Measurements from ENCODE around the gene FAM107B. TPM values are rescaled to one million over a fixed set of nuclear protein-coding genes. Genes with fewer than 3 reads are reported as not detected.
"Not testable (repeated sequence)": the region's sequence is repeated elsewhere in the genome, so short reads cannot be mapped to it uniquely, and the experiment has no call there.

Gene FAM107B
- polyA plus RNA-seq (ENCODE audit: insufficient read length in 4 of 4): 100 to 1,000 TPM in 3 of 4 donors, 10 to 100 TPM in 1; 85.6 to 118 (median 114) TPM

DNA sequence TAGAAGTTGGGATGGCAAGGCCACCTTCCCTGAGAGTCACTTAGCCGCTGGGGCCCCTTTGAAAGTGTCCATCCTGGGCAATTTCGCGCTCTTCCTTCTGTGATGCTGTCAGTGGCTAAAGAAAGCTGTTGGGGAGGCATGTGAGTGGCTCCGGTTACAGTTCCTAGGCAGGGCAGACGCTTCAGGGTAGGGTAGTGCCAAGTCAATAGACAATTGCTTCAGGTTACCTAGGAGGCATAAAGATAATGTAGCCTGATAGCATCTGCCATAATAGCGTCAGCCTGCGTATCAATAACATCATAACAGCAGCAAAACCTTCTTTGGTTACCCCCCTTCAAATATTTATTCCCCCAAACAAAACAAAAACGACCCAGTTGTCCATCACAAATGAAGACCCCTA, at the start of gene FAM107B:
TSS of gene FAM107B (minus strand) at position 101 of the 400 bp plus-strand sequence. CDS start 234 bp downstream, outside the sequence.
- no peak for DNase-seq (ENCODE audit: low read depth in 4 of 4, low spot score in 3 of 4)

DNA sequence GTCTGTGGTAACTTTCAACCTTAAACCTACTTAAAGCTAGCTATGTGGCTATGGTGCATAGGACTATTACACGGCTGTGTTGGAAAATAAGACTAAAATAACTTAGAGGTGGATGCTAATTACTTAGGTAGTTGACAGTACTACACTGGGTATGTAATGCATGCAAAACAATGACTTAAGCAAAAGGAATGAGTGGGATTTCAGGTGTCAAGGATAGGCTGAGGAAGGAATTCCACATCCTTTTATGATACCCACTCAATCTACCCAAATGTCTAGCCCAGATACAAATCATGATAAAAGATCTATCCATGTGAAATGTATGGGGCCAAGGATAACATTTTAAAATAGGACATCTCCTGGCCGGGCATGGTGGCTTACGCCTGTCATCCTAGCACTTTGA, 49.3 kb upstream of the FAM107B start:
- DNase-seq (ENCODE audit: low read depth in 4 of 4, low spot score in 3 of 4): no peak

DNA sequence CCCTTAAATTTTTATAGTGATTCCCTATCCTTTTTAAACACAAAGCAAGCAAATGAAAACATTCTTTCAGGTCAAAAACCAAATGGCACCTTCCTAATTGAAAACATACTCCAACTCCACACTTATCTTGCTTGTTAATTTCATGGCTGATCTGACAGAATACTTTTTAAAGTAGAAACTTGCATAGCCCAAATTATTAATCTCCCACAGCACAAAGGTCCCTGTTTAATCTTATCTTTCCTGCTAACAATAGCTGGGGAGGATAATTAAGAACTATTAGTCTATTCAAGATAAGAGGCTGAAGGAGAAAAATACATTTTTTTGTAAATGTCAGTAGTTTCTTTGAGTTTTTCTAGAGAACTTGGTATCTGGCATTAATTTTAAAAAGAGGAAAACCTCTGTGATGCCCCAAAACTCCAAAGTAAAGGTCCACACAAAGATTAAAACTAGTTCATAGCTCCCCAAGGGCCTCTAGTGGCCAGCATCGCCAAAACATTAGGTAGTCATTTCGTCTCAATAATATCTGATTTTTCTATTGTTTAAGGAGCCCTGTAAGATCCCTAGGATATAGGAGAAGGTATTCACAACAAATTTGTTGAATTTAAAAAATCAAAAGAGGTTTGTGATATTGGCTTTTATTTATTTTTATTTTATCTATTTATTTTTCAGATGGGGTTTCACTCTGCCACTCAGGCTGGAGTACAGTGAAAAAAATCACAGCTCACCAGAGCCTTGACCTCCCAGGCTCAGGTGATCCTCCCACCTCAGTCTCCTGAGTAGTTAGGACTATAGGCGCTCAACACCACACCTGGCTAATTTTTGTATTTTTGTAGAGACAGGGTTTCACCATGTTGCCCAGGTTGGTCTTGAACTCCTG, 48.4 kb upstream of the FAM107B start:
- no peak for DNase-seq (ENCODE audit: low read depth in 4 of 4, low spot score in 3 of 4)

DNA sequence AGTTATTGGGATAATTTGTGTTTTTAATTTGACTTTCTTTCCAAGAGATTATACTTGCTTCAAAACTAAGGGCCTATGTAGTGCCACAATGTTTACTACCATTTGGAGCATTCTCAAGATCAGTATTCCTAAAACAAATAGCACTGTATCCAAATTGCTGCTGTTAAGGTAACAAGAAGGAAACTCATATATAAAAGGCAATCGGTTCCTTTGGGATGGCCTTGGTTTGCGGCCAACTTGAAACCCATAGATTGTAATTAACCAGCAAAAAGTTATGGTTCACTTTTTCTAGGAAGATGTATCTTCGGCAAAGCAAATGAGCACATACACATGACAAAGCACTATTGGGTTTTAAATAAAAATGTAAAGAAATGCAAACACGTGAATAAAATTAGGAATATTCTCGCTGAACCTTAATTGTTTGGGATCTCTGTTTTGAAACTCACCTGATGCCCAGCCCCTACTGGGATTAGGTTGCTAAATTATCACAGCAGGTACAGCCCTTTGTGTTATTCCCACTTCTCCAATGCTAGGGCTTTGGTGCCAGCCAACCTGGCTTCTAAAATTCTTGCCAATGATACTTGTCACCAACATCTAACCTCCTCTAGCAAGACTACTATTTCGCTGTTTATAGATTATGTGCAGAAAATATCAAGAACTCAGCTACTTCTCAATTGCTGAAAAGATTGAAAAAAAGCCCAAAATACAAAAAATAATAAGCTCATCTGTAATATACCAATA, 47.1 kb upstream of the FAM107B start:
- no peak for DNase-seq (ENCODE audit: low read depth in 4 of 4, low spot score in 3 of 4)

DNA sequence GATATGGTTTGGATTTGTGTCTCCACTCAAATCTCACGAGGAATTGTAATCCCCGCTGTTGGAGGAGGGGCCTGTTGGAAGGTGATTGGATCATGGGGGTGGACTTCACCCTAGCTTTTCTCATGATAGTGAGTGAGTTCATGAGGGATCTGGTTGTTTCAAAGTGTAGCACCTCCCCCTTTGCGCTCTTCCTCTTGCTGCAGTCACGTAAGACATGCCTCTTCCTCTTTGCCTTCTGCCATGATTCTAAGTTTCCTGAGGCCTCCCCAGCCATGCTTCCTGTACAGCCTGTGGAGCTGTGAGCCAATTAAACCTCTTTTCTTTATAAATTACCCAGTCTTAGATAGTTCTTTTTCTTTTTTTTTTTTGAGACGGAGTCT, 46.1 kb upstream of the FAM107B start:
- no peak for DNase-seq (ENCODE audit: low read depth in 4 of 4, low spot score in 3 of 4)

DNA sequence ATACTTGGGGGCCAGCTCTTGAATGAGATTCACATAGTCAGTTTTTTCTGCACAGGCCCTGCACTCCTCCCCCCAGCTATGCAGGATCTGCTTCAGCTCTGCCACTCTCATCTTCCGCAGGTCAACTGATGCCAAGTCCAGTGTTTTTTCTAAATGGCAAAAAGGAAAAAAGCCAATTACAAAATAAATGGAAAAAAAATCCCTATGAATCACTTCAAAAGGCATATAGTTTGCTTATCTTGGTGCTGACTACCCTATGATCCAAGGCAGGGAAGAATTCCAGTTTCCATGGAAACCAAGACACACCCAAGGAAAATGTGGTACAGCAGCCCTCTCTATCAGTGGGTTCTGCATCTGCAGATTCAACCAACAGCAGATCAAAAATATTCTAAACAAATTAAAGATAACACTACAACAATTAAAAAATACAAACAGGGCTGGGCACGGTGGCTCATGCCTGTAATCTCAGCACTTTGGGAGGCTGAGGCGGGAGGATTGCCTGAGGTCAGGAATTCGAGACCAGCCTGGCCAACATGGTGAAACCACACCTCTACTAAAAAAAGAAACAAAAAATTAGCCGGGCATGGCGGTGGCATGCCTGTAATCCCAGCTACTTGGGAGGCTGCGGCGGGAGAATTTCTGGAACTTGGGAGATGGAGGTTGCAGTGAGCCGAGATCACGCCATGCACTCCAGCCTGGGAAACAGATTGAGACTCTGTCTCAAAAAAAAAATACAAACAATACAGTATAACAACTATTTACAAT, 45.5 kb upstream of the FAM107B start:
- no peak for DNase-seq (ENCODE audit: low read depth in 4 of 4, low spot score in 3 of 4)

DNA sequence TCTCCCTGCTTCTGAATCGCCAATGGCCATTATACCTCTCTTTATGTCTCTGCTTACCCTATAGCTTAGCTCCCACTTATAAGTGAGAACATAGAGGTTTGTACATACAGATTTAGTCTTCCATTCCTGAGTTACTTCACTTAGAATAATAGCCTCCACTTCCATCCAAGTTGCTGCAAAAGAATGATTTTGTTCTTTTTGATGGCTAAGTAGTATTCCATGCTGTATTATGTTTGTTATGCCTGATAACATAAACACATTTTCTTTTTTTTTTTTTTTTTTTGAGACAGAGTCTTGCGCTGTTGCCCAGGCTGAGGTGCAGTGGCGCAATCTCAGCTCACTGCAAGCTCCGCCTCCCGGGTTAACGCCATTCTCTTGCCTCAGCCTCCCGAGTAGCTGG, 42.0 kb upstream of the FAM107B start:
- DNase-seq (ENCODE audit: low read depth in 4 of 4, low spot score in 3 of 4): not testable (repeated sequence)

DNA sequence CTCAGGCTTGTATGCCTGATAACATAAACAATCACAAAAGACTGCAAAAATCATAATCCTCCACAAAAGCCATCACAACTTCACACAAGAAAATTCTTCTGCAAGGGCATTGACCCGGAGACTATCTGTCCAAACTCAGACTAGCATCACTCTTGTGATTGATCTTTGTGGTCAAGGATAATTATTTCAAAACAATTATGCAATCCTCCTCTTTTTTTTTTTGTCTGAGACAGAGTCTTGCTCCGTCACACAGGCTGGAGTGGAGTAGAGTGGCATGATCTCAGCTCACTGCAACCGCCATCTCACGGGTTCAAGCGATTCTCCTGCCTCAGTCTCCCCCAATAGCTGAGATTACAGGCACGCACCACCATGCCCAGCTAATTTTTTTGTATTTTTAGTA, 41.0 kb upstream of the FAM107B start:
- no peak for DNase-seq (ENCODE audit: low read depth in 4 of 4, low spot score in 3 of 4)

DNA sequence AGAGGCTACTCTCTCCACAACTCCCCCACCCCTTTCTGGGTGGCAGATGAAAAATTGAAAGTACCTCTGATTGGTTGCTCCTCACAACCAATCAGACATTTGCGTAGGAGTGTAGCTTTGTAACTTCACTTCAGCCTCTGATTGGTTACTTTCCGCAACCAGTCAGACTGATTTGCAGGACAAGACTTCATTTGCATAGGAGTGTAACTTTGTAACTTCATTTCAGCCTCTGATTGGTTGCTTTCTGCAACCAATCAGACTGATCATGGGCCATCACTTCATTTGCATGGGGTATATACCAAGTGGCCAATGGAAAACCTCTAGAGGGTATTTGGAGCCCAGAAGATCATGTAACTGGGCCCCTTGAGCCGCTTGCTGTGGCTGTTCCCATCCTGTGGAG, 37.6 kb upstream of the FAM107B start:
- DNase-seq (ENCODE audit: low read depth in 4 of 4, low spot score in 3 of 4): no peak

DNA sequence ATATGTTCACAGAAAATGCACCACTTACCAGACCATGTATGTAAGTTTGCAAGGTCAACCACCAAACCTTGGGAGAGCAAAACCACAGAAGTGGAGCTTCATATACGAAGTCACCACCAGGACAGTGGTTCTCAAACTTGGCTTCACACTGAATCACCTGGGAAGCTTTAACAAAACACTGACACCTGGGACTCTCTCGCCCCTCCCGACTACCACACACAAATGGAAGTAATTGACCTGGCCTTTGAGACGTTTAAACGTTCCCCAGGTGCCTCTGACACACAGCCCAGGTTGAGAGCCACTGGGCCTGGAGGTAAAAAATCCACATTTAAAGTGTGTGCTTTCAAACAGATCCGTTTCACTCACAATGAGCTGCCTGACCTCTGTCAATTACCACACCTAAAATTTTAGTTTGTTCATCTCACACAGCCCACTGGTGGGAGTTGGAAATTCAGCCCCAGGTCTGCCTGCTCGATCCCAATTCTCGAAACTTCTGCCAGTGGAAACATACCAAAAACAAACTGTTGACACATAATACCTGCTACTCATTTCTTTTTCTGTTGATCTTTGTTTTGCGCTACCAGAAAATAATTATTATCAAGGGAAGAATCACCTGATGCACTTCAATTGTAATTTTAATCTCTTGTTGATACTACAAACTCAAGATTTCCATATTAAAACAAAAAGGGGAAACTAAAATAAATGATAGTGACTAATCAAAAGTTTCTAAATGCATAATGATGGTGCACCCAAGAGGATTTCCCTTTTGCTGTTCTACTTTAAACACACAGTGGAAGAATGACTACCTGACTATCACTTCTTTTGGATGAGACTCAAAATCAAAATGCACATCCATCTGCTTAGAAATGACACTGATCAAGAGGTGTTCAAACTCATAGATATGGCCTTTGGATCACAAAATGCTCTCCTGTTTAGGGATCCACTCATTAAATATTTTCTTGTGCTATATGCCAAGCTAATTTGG, 36.6 kb upstream of the FAM107B start:
- DNase-seq (ENCODE audit: low read depth in 4 of 4, low spot score in 3 of 4): no peak

DNA sequence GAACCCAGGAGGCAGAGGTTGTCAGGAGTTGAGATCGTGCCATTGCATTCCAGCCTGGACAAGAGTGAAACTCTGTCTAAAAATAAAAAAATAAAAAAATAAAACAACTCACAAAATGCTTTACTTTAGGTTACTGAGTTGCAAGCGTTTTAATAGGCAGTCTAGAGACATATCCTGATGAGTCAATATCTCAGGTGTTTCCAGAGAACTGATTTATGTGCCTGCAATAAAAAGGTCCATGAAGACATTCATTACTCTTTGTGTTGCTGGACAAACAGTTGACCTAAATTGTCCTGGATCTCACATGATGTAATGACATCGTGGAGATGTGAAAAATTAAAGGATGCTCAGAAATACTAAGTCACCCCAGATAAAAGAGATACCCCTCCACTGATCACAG, 31.6 kb upstream of the FAM107B start:
- DNase-seq (ENCODE audit: low read depth in 4 of 4, low spot score in 3 of 4): no peak

DNA sequence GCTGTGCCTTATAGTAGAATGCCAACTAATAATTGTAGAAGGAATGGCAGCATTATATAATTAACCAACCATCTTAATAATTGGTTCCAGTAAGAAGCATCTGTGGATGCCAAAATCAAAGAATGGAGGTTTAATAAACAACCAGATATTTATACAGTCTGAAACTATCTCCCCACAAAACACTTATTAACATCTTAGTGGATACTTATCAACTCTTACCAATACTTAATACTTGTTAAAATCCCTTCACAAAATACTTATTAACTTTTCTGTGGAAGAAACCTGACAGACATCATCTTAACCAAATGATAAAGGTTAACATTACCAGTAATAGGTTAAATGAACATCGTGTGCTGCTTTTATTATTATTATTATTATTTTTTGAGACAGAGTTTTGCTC, 29.1 kb upstream of the FAM107B start:
- no peak for DNase-seq (ENCODE audit: low read depth in 4 of 4, low spot score in 3 of 4)

DNA sequence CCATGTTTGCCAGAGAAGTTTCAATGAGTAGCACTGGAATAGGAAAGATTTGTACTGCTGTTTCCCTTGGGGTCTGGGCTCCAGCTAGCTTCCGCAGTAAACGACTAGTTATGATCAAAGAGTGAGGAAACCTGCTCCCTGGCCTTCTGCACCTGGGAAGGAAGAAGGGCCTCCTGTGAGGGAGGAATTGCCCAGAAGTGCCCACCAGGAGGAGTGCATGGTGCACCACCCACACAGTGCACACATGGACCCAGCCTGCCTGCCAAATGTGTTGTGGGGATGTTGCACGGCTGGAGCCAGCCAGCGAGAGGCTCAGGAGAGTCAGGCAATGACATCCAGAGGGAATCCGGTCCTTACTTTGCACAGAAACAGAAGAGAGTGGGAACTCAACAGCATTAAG, 27.0 kb upstream of the FAM107B start:
- no peak for DNase-seq (ENCODE audit: low read depth in 4 of 4, low spot score in 3 of 4)

DNA sequence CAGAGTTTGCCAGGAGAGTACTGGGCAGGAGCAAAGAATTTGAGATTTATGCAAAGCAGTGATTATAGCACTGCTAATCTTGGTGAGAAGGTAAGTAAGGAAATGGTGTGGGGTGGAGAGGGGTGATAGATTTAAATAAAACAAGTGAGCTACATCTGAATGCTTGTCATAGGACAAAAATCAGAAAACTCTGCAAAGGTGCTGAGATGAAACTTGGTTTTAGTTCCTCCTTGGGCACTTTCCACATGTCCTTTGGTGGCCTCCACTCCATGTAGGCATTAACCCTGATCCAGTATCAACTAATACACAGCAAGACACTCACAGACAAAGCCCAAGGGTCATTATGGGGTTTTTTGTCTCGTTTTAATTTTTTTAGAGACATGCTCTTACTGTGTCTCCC, 25.7 kb upstream of the FAM107B start:
- DNase-seq (ENCODE audit: low read depth in 4 of 4, low spot score in 3 of 4): no peak

DNA sequence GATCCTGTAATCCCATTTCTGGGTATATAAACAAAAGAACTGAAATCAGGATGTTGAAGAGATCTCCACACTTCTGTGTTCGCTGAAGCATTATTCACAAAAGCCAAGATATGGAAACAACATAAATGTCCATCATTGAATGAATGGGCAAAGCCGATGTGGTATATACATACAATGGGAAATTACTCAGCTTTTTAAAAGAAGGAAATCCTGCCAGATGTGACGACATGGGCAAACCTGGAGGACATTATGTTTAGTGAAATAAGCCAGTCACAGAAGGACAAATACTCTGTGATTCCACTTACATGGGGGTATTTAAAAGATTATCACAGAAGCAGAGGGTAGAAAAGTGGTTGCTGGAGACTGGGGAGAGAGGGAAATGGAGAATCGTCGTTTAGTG, 23.9 kb upstream of the FAM107B start:
- DNase-seq (ENCODE audit: low read depth in 4 of 4, low spot score in 3 of 4): no peak

DNA sequence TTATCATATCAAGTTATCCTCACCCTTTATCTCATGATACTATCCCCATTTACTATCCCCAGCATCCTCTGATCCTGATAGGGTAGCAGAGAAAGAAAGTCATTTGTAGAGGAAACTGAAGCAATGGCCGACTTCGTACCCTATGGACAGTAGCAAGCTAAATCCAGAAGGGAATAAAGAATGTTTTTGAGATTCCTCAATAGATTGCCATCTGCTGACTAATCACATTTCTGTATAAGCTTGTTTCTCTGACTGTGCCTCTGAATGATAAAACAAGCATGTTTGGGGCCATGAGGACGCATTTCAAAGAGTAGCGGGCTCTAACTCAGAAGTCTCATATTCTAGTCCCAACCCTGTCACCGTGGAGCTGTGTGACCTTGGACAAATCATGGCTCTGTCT, 13.2 kb upstream of the FAM107B start:
- no peak for DNase-seq (ENCODE audit: low read depth in 4 of 4, low spot score in 3 of 4)

DNA sequence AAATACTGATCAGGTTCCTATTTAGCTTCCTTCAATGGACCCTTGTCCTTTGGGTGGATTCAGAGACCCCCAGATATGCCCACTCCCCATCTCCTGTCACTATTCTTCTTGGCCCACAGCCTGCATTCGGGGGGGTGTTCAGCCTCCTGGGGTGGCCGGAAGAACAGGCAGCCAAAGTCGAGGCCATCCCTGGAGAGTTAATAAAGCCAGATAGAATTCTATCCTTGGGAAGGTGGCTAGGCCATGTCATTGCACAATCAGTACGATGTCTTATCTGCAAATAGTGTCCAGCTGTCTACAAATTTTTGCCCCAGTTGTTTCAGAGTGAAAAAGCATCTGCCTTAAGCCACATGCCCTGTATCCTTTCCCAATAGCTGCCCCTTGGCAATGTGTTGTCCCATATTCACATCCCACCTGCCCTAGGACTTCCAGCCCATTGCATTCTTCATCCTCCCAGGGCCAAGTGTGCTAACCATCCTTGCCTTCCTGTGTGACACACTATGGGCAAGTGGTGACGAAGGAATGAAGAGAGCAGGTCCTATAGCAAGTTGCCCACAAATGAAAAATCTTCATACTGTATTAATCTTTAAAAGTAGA, 9.9 kb upstream of the FAM107B start:
- no peak for DNase-seq (ENCODE audit: low read depth in 4 of 4, low spot score in 3 of 4)

DNA sequence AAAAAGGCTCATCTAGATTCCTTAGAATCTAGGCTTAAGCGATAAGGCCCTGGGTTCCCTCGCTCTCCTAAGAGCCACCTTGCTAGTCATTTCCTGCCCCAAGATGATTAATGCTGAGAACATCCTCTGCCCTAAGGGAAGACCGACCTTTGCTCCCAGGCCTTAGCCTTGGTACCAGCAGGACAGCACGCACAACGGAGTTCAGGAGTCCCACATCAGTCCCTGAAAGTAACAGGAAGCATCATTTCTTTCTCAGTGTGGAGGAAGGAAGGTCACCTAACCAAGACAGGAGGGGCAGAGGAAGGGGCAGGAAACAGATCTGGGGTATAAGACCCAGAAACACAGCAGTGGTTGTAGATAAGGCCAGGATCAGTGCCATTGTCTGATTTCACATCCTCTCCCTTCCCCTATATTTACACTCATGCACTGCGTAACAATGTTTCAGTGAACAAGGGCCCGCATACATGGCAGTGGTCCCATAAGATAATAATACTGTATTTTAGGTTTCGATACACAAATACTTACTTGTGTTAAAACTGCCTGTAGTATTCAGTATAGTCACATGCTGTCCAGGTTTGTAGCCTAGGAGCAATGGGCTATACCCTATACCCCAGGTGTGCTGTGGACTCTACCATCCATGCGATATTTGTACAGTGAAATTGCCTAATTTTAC, 8.1 kb upstream of the FAM107B start:
- DNase-seq (ENCODE audit: low read depth in 4 of 4, low spot score in 3 of 4): no peak

DNA sequence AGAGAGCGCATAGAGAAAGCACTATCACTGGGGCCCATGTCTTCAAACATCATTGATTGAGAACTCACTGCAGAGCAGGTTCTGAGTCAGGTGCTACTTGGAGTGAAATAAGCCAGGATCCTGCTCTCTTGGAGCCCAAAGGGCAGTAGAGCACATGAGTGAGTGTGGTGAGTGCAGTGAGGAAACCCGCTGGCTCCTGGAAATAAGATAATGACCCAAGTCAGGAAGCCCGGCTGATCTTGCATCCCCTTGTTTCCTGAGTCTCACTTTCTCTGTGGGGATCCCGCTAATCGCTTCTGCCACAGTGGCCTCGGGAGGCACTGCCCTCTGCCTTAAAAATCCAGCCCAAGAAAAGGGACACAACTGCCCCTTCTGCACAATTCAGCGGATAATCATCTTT, 7.1 kb upstream of the FAM107B start:
- DNase-seq (ENCODE audit: low read depth in 4 of 4, low spot score in 3 of 4): no peak
